Loucy (cell line): ENCODE data around the gene RBM33.
A peak's percentile ranks its signal among the peaks of the same experiment; 100 is the strongest.

Experiments
- H2AFZ ChIP-seq: fragments of 200-600 bp; sonication (generic); 2 replicates; pipeline ENCODE4 v1.6.0; 2016; ENCODE audit warnings: antibody characterized with exemption, mild to moderate bottlenecking, low read length, moderate library complexity
- H3F3A ChIP-seq: fragments of 200-600 bp; 2 replicates; pipeline ENCODE4 v1.6.0; 2016; ENCODE audit warnings: antibody characterized with exemption, low read depth, mild to moderate bottlenecking
- H3K27me3 ChIP-seq: fragments of 200-600 bp; sonication (generic); 2 replicates; pipeline ENCODE4 v1.6.1; 2014; ENCODE audit warnings: low read length, mild to moderate bottlenecking; ENCODE audit not compliant: insufficient read depth, poor library complexity, severe bottlenecking
- H3K36me3 ChIP-seq: fragments of 200-600 bp; sonication (generic); 2 replicates; pipeline ENCODE4 v1.6.1; 2016; ENCODE audit warnings: low read length; ENCODE audit not compliant: insufficient read depth
- H3K4me1 ChIP-seq: fragments of 200-600 bp; sonication (generic); 2 replicates; pipeline ENCODE4 v1.5.1; 2014; ENCODE audit warnings: low read length, mild to moderate bottlenecking; ENCODE audit not compliant: insufficient read depth, poor library complexity, severe bottlenecking
- H3K4me2 ChIP-seq: fragments of 200-600 bp; sonication (generic); 2 replicates; pipeline ENCODE4 v1.6.0; 2014; ENCODE audit warnings: antibody characterized with exemption, low read length, low read depth, mild to moderate bottlenecking; ENCODE audit not compliant: poor library complexity, severe bottlenecking
- H3K4me3 ChIP-seq: fragments of 200-600 bp; sonication (generic); 2 replicates; pipeline ENCODE4 v1.5.1; 2014; ENCODE audit warnings: low read length, mild to moderate bottlenecking, mixed read lengths; ENCODE audit not compliant: poor library complexity, severe bottlenecking
- H3K79me2 ChIP-seq: fragments of 200-600 bp; sonication (generic); 2 replicates; pipeline ENCODE4 v1.6.1; 2014; ENCODE audit warnings: low read length; ENCODE audit not compliant: insufficient read depth
- H3K9ac ChIP-seq: fragments of 200-600 bp; sonication (generic); 2 replicates; pipeline ENCODE4 v1.6.0; 2014; ENCODE audit warnings: mild to moderate bottlenecking, low read depth, low read length, moderate library complexity; ENCODE audit not compliant: poor library complexity, severe bottlenecking
- H3K9me2 ChIP-seq: fragments of 200-600 bp; sonication (generic); replicated peaks from 2 replicates; pipeline ENCODE4 v1.6.1; 2016; ENCODE audit warnings: low read depth, low read length, mixed read lengths
- H3K9me3 ChIP-seq: fragments of 200-600 bp; sonication (generic); 2 replicates; pipeline ENCODE4 v1.6.1; 2014; ENCODE audit warnings: mild to moderate bottlenecking, antibody characterized with exemption, low read length, low read depth; ENCODE audit not compliant: insufficient read depth
- H4K20me1 ChIP-seq: fragments of 200-600 bp; sonication (generic); 2 replicates; pipeline ENCODE4 v1.6.0; 2014; ENCODE audit warnings: antibody characterized with exemption, low read length, mild to moderate bottlenecking; ENCODE audit not compliant: insufficient read depth, poor library complexity, severe bottlenecking
- EZH2phosphoT487 ChIP-seq: fragments of 200-600 bp; IDR thresholded peaks from 2 replicates; pipeline ENCODE4 v1.6.1; 2018; ENCODE audit warnings: antibody characterized with exemption, mild to moderate bottlenecking, moderate library complexity, borderline replicate concordance
- TF ChIP-seq, protein P1 (sequence below): fragments of 200-600 bp; sonication (generic); conservative IDR thresholded peaks from 2 replicates; pipeline ENCODE4 v1.5.1; 2014; ENCODE audit warnings: mild to moderate bottlenecking, antibody characterized with exemption, low read length

The RBM33 gene

DNA sequence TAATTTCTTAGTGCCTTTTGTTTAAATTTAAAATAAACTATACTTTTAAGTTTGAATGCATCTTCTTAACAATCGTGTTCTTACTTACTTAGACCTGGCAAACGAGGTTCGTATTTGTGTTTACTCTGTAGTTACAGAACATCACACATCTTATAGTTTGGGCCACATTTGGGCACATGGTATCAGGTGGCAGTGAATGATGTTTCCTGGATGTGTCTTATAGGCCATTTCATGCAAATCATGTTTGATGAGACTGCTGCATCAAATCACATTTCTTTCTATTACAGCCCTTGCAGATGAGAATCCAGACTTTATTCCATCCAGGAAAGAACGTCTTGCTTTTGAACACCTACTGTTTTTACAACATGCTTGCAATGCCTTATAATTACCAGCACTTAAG, 78.5 kb downstream of the RBM33 start:
- H3K36me3 ChIP-seq: peaks cover 72% of the 10 kb centered on the region
- no peaks in the 10 kb centered on the region for H3K9me2 ChIP-seq
- H3K4me1 ChIP-seq: peaks cover 19% of the 10 kb centered on the region
- no peak overlapping the region for H3K4me2 ChIP-seq
- peaks cover 71% of the 10 kb centered on the region; the same call in 1 of the 2 replicates for H3K79me2 ChIP-seq
- H3K9ac ChIP-seq: no peak overlapping the region
- H3K9me3 ChIP-seq: no peaks in the 10 kb centered on the region
- no peak overlapping the region for H2AFZ ChIP-seq
- H3F3A ChIP-seq: no peaks in the 10 kb centered on the region
- no peak overlapping the region for H3K4me3 ChIP-seq
- no peaks in the 10 kb centered on the region for H3K27me3 ChIP-seq
- peaks cover 31% of the 10 kb centered on the region for H4K20me1 ChIP-seq
- TF ChIP-seq, protein P1, sequence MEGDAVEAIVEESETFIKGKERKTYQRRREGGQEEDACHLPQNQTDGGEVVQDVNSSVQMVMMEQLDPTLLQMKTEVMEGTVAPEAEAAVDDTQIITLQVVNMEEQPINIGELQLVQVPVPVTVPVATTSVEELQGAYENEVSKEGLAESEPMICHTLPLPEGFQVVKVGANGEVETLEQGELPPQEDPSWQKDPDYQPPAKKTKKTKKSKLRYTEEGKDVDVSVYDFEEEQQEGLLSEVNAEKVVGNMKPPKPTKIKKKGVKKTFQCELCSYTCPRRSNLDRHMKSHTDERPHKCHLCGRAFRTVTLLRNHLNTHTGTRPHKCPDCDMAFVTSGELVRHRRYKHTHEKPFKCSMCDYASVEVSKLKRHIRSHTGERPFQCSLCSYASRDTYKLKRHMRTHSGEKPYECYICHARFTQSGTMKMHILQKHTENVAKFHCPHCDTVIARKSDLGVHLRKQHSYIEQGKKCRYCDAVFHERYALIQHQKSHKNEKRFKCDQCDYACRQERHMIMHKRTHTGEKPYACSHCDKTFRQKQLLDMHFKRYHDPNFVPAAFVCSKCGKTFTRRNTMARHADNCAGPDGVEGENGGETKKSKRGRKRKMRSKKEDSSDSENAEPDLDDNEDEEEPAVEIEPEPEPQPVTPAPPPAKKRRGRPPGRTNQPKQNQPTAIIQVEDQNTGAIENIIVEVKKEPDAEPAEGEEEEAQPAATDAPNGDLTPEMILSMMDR: no peak
- TF ChIP-seq EZH2phosphoT487: no peak

DNA sequence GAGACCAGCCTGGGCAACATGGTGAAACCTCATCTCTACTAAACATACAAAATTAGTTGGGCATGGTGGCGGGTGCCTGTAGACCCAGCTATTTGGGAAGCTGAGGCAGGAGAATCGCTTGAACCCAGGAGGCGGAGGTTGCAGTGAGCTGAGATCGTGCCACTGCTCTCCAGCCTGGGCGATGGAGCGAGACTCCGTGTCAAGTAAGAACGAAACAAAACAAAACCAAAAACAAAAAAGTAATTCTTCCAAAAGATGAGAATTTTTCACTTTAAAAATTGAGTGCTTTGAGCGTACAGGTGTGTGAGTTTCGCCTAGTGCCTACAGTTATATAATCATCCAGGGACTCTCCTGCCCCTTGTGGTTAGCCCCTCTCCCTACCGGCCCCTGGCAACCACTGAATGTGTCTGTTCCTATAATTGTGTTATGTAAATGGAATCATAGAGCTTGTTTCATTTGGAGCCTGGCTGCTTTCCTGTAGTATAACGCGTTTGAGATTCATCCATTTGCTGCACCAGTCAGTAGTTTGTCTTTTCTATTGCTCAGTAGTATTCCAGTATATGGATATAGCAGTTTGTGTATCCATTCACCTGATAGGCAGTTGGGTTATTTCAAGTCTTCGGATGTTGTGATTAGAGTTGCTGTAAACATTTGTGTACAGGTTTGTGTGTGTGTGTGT, 80.0 kb downstream of the RBM33 start:
- H3K4me1 ChIP-seq: peaks cover 19% of the 10 kb centered on the region
- no peaks in the 10 kb centered on the region for H3K9me3 ChIP-seq

DNA sequence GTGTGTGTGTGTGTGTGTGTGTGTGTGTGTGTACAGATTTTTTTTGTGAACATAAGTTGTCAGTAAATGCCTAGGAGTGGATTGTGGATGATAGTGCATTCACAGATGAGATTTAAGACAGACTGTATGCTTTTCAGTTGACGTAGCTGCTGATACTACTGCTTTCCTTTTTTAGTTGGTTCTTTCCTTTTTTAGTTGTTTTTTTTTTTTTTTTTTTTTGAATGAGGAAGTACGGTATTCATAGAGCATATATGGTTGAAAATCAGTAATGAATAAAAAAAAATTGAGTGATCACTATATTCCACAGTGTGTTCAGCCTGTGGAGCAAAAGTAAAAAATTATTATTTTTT, 80.5 kb downstream of the RBM33 start:
- H4K20me1 ChIP-seq: peaks cover 37% of the 10 kb centered on the region
- H3K79me2 ChIP-seq: peaks cover 88% of the 10 kb centered on the region
- no peaks in the 10 kb centered on the region for H3K9me2 ChIP-seq
- peaks cover 73% of the 10 kb centered on the region for H3K36me3 ChIP-seq
- H3K9ac ChIP-seq: no peak overlapping the region
- H3K4me3 ChIP-seq: no peak overlapping the region
- no peaks in the 10 kb centered on the region for H3K9me3 ChIP-seq
- H2AFZ ChIP-seq: no peak overlapping the region
- TF ChIP-seq EZH2phosphoT487: no peak
- TF ChIP-seq, protein P1: no peak
- peaks cover 19% of the 10 kb centered on the region for H3K4me1 ChIP-seq
- no peaks in the 10 kb centered on the region for H3F3A ChIP-seq
- H3K4me2 ChIP-seq: no peak overlapping the region
- H3K27me3 ChIP-seq: no peaks in the 10 kb centered on the region

More for the DNA sequence above, 80.0 kb downstream of the RBM33 start:
- H3K9me2 ChIP-seq: no peaks in the 10 kb centered on the region
- H3K4me2 ChIP-seq: no peak overlapping the region
- H3K79me2 ChIP-seq: peaks cover 85% of the 10 kb centered on the region
- peaks cover 36% of the 10 kb centered on the region for H4K20me1 ChIP-seq
- TF ChIP-seq, protein P1: peak; percentile 50
- no peak for TF ChIP-seq EZH2phosphoT487
- H3K36me3 ChIP-seq: peaks cover 73% of the 10 kb centered on the region
- H3K9ac ChIP-seq: no peak overlapping the region
- H3K27me3 ChIP-seq: no peaks in the 10 kb centered on the region
- no peaks in the 10 kb centered on the region for H3F3A ChIP-seq
- no peak overlapping the region for H2AFZ ChIP-seq
- H3K4me3 ChIP-seq: no peak overlapping the region
